GM12892 (cell line): ENCODE data around the gene HMX1.

Experiments
- DNase-seq: peaks from one replicate; pipeline ENCODE4 v3.0.0; 2011; ENCODE audit not compliant: insufficient read length
- FAIRE-seq: peaks from 2 replicates; lab custom pipeline; 2011; peaks lifted over from hg19 to GRCh38; lab: Jason Lieb, UNC
- POLR2A ChIP-seq: IDR thresholded peaks from 2 replicates; pipeline ENCODE4 v1.6.1; 2011; ENCODE audit warnings: low read depth, low read length, control low read depth
- POLR2AphosphoS5 ChIP-seq: IDR thresholded peaks from 2 replicates; pipeline ENCODE4 v1.6.1; 2011; ENCODE audit warnings: low read depth, low read length, control low read depth
- TAF1 ChIP-seq: IDR thresholded peaks from 2 replicates; pipeline ENCODE4 v1.6.1; 2011; ENCODE audit warnings: low read depth, mild to moderate bottlenecking, control low read depth, low read length, borderline replicate concordance

Gene HMX1

GRCh38 chr4:8886612-8887406 lies 15.2 kb upstream of the HMX1 start:
- TF ChIP-seq POLR2AphosphoS5 (no peak), TAF1 (no peak), POLR2A (no peak)
- no peak for DNase-seq
- FAIRE-seq: no peak

GRCh38 chr4:8882239-8882638 lies 10.6 kb upstream of the HMX1 start:
- FAIRE-seq: no peak
- no peak for DNase-seq
- no peak for TF ChIP-seq POLR2A
- no peak for TF ChIP-seq TAF1
- no peak for TF ChIP-seq POLR2AphosphoS5

GRCh38 chr4:8880851-8881250 lies 9.2 kb upstream of the HMX1 start:
- DNase-seq (no peak), FAIRE-seq (no peak)
- TF ChIP-seq POLR2A (no peak), TAF1 (no peak), POLR2AphosphoS5 (no peak)

GRCh38 chr4:8879574-8879973 lies 7.9 kb upstream of the HMX1 start:
- no peak for DNase-seq
- no peak for FAIRE-seq
- TF ChIP-seq TAF1 (no peak), POLR2AphosphoS5 (no peak), POLR2A (no peak)

GRCh38 chr4:8878421-8878820 lies 6.8 kb upstream of the HMX1 start:
- FAIRE-seq (no peak), DNase-seq (no peak)
- TF ChIP-seq POLR2A: no peak
- TF ChIP-seq TAF1: no peak
- TF ChIP-seq POLR2AphosphoS5: no peak

- no peak for DNase-seq
Observed at GRCh38 chr4:8877780-8878040, 6.1 kb upstream of the HMX1 start.

GRCh38 chr4:8876982-8877779 lies 5.5 kb upstream of the HMX1 start:
- FAIRE-seq: no peak
- DNase-seq: no peak
- TF ChIP-seq POLR2A (no peak), TAF1 (no peak), POLR2AphosphoS5 (no peak)

More at GRCh38 chr4:8877780-8878040, 6.1 kb upstream of the HMX1 start:
- FAIRE-seq: no peak
- TF ChIP-seq TAF1 (no peak), POLR2AphosphoS5 (no peak), POLR2A (no peak)

- DNase-seq (no peak), FAIRE-seq (no peak)
- TF ChIP-seq TAF1: no peak
- TF ChIP-seq POLR2AphosphoS5: no peak
- TF ChIP-seq POLR2A: no peak
Observed at GRCh38 chr4:8874896-8875680, 3.4 kb upstream of the HMX1 start.

GRCh38 chr4:8874003-8874895 lies 2.6 kb upstream of the HMX1 start:
- no peak for TF ChIP-seq POLR2A
- no peak for TF ChIP-seq POLR2AphosphoS5
- FAIRE-seq (no peak), DNase-seq (no peak)

GRCh38 chr4:8872402-8873291 lies 1.0 kb upstream of the HMX1 start:
- no peak for TF ChIP-seq TAF1
- TF ChIP-seq POLR2A: no peak
- no peak for TF ChIP-seq POLR2AphosphoS5
- DNase-seq (no peak), FAIRE-seq (no peak)
